ES-I3 (cell line): ENCODE measurements around the gene YBX1.

Experiments
- H3K36me3 ChIP-seq: 2 replicates; pipeline ENCODE4 v1.6.1; 2013; ENCODE audit warnings: mild to moderate bottlenecking, low read length, control low read depth, moderate library complexity; ENCODE audit not compliant: insufficient read depth
- H3K4me1 ChIP-seq: 2 replicates; pipeline ENCODE4 v1.6.1; 2013; ENCODE audit warnings: mild to moderate bottlenecking, control low read depth, low read length; ENCODE audit not compliant: insufficient read depth
- H3K9ac ChIP-seq: 2 replicates; pipeline ENCODE4 v1.6.1; 2013; ENCODE audit warnings: low read depth, mild to moderate bottlenecking, low read length, moderate library complexity
- H3K9me3 ChIP-seq: 2 replicates; pipeline ENCODE4 v1.6.1; 2013; ENCODE audit warnings: mild to moderate bottlenecking, low read length, moderate library complexity; ENCODE audit not compliant: control insufficient read depth, insufficient read depth

YBX1 gene

GRCh38 chr1:42681741-42682483 lies at the start of gene YBX1:
Gene YBX1 (plus strand): TSS chr1:42682418. CDS start chr1:42682566, 148 bp downstream.
- H3K36me3 ChIP-seq: no peaks in the 10 kb centered on the region
- peak within 1 kb of the TSS; percentile 99 for H3K9ac ChIP-seq
- no peaks in the 10 kb centered on the region for H3K9me3 ChIP-seq
- H3K4me1 ChIP-seq: peaks cover 19% of the 10 kb centered on the region

DNA sequence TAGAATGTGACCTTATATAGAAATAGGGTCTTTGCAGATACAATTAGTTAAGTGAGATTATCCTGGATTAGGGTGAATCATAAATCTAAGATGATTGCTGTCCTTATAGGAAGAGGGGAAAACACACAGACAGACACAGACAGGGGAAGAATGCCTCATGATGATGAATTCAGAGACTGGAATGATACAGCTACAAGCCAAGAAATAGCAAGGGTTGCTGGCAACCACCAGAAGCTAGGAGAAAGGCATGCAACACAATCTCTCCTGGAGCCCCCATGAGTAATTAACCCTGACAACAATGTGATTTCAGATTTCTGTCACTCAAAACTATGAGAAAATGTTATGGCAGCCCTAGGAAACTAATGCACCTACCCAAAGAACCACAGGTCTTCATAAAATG lies 43.1 kb upstream of the YBX1 start:
- Histone ChIP-seq H3K36me3 (no peaks in the 10 kb centered on the region), H3K4me1 (no peaks in the 10 kb centered on the region), H3K9ac (no peak overlapping the region), H3K9me3 (no peaks in the 10 kb centered on the region)

- Histone ChIP-seq H3K36me3 (no peaks in the 10 kb centered on the region), H3K9me3 (no peaks in the 10 kb centered on the region)
Measured at GRCh38 chr1:42646056-42646455, 36.2 kb upstream of the YBX1 start.

DNA sequence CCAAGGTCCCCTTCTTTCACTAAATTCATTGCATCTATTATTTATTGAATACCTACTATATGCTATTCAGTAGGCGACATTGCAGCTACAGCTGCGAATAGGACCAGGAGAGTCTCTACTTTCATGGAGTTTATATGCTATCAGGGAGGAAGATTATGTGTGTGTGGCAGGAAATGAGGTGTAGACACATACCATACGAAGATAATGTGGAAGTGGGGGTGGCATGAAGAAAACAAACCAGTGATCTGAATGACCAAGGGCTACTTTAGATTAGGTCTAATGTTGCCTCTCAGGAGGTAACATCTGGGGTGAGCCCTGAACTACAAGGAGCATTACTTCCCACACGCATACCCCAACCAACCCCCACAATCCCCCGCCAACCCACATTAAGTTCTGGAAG lies 25.0 kb upstream of the YBX1 start:
- Histone ChIP-seq H3K36me3 (peaks cover 12% of the 10 kb centered on the region), H3K4me1 (no peaks in the 10 kb centered on the region; the same call in 1 of the 2 replicates), H3K9me3 (no peaks in the 10 kb centered on the region), H3K9ac (no peak overlapping the region; the same call in 1 of the 2 replicates)

More at GRCh38 chr1:42646056-42646455, 36.2 kb upstream of the YBX1 start:
- no peak overlapping the region for H3K9ac ChIP-seq
- H3K4me1 ChIP-seq: peaks cover 6% of the 10 kb centered on the region; the same call in 1 of the 2 replicates

- Histone ChIP-seq H3K36me3 (peaks cover 12% of the 10 kb centered on the region), H3K4me1 (no peaks in the 10 kb centered on the region; the same call in 1 of the 2 replicates), H3K9ac (peak within 1 kb of the TSS; percentile 63), H3K9me3 (no peaks in the 10 kb centered on the region)
Measured at GRCh38 chr1:42657981-42658876, 24.0 kb upstream of the YBX1 start, which contains the start of gene PPIH. Gene PPIH (plus strand): TSS chr1:42658423. CDS start chr1:42658447, 24 bp downstream.

- no peaks in the 10 kb centered on the region; the same call in 1 of the 2 replicates for H3K4me1 ChIP-seq
- H3K9me3 ChIP-seq: no peaks in the 10 kb centered on the region
- peak overlapping the region; percentile 63 for H3K9ac ChIP-seq
- peaks cover 12% of the 10 kb centered on the region for H3K36me3 ChIP-seq
Measured at GRCh38 chr1:42658877-42659337, 23.3 kb upstream of the YBX1 start.

DNA sequence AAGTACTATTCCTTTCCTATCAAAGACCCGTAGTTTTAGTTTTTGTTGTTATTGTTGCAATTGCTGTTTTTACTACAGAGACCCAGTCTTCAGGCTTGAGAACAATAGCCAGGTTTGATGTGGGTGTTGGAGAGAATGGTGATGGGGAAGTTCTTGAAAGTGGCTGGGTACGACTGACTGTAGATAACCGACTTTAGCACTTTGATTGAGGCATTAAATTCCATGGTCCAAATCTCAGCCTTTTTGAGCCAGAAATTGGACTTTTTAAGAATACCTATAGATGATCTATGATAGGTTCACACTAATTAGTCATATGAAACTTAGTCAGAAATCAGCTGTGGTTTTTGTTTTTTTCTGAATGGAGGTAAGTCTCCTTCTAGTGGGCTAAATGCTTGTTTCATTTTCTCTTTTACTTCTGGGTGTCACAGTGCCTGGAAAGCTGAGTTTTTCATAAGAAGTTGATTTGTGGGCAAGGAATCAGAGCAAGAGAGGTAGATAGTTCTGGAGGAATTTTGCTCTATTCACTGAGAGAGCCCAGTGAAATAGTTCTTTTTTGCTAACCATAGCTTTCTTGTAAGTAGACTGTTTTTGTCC lies 21.2 kb upstream of the YBX1 start:
- peaks cover 19% of the 10 kb centered on the region for H3K36me3 ChIP-seq
- H3K4me1 ChIP-seq: no peaks in the 10 kb centered on the region; the same call in 1 of the 2 replicates
- H3K9ac ChIP-seq: no peak overlapping the region
- no peaks in the 10 kb centered on the region for H3K9me3 ChIP-seq

GRCh38 chr1:42669936-42670335 lies 12.3 kb upstream of the YBX1 start:
- no peak overlapping the region for H3K9ac ChIP-seq
- no peaks in the 10 kb centered on the region for H3K4me1 ChIP-seq
- no peaks in the 10 kb centered on the region for H3K9me3 ChIP-seq
- peaks cover 23% of the 10 kb centered on the region; the same call in 1 of the 2 replicates for H3K36me3 ChIP-seq

- Histone ChIP-seq H3K36me3 (peaks cover 26% of the 10 kb centered on the region), H3K4me1 (no peaks in the 10 kb centered on the region), H3K9ac (no peak overlapping the region), H3K9me3 (no peaks in the 10 kb centered on the region)
Measured at GRCh38 chr1:42670425-42670824, 11.8 kb upstream of the YBX1 start.

- Histone ChIP-seq H3K9ac (no peak overlapping the region), H3K36me3 (peaks cover 8% of the 10 kb centered on the region; the same call in 1 of the 2 replicates), H3K9me3 (no peaks in the 10 kb centered on the region), H3K4me1 (no peaks in the 10 kb centered on the region)
Measured at GRCh38 chr1:42674214-42674613, 8.0 kb upstream of the YBX1 start.

DNA sequence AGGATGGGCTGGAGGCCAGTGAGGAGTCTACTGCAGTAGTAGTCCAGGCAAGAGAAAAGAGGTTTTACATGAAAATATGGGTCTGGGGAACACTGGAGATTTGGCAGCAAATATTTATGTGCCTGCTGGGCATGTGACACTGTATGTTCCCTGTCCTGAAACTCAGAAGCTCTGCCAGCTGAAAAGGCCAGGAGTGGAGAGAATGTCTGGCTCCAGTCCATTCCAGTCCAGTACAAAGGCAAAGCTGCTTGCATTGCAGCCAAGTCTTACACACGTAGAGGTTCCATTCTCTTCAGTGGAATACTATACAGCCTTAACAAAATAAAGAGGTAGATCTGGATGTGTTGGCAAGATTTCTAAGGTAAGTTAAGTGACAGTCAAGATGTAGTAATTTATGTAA lies 7.5 kb upstream of the YBX1 start:
- Histone ChIP-seq H3K9ac (no peak overlapping the region), H3K36me3 (peaks cover 8% of the 10 kb centered on the region; the same call in 1 of the 2 replicates), H3K4me1 (no peaks in the 10 kb centered on the region), H3K9me3 (no peaks in the 10 kb centered on the region)

DNA sequence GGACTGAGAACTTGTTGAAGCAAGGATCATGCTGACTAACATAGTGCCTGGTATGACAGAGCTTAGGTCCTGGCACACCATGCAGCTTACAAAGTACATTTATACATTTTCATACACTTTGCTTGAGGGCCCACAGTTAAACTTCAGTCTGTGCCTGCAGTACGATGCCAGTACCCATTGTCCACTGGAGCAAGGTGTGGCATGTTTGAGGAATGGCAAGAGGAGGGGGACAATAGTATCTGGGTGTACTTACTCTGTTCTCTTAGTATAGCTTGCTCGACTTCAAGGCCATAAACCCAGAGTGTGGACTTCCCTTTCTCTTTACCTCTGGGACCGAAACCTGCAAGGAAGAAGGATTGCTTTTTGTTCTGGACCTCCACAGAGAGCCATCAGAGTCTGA lies 6.8 kb upstream of the YBX1 start:
- Histone ChIP-seq H3K36me3 (peaks cover 6% of the 10 kb centered on the region; the same call in 1 of the 2 replicates), H3K9ac (no peak overlapping the region), H3K9me3 (no peaks in the 10 kb centered on the region), H3K4me1 (no peaks in the 10 kb centered on the region)

DNA sequence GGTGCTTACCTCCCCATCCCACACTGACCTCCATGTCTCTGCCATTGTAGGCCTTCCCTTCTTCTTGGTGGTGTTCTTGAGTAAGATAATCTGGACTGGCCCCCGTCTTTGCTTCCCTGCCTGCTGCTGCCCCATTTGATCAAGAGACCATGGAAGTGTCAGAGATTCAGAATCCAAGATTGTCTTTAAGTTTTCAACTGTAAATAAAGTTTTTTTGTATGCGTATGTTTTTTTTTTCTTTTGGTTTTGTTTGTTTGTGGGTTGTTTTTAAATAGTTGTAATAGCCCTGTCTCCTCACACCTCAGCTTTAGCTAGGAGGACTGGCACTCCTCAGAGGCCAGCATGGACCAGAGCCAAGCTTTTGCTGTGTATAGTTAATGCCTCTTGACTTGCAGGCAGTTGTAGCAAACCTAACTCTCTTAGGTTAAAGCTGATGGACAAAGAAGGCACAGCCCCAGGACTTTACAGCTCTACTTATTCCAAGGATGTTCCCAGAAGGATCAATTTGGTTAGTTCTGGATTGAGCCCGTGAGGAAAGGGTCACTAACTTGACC lies 5.6 kb upstream of the YBX1 start:
- Histone ChIP-seq H3K9ac (no peak overlapping the region), H3K9me3 (no peaks in the 10 kb centered on the region), H3K36me3 (peaks cover 6% of the 10 kb centered on the region; the same call in 1 of the 2 replicates), H3K4me1 (no peaks in the 10 kb centered on the region; the same call in 1 of the 2 replicates)
